Measurements from ENCODE around the gene TRIO.
"Not testable (repeated sequence)": the region's sequence is repeated elsewhere in the genome, so short reads cannot be mapped to it uniquely, and the experiment has no call there.

The TRIO gene

DNA sequence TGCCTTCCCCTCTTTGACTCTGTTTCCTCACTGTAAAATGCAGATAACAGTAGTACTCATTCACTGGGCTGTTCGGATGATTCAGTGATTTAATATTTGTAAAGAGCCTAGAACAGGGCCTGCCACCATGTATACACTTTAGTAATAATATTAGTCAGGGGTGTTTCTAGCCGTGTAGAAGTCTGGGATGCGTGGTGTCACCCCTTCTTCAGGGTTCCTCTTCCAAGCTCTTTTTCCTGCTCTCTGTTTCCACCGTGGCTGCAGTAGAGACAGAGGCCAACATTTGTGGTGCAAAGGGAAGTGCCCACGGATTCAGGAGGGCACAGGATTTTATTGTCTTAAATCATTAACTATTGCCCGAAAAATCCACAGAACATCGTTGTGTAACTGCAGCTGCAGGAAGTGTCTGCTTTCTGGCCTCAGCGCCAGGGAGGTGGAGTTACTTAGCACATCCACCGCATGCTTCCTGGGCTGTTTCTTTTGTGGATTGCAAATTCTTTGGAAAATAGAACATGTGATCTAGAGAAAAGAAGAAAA, 61.7 kb downstream of the TRIO start:
- Histone ChIP-seq H3K27ac (ENCODE audit: low read depth, low read length) (peak overlapping the region; percentile 48), H3K4me3 (ENCODE audit: low read length) (peak overlapping the region; percentile 19), H3K36me3 (ENCODE audit: control insufficient read depth, insufficient read depth, low read length) (no peaks in the 10 kb centered on the region), H3K9ac (ENCODE audit: low read length) (no peak overlapping the region), H3K27me3 (ENCODE audit: control insufficient read depth, insufficient read depth, low read length) (no peaks in the 10 kb centered on the region), H3K4me1 (ENCODE audit: control insufficient read depth, insufficient read depth, low read length) (peaks cover 37% of the 10 kb centered on the region)

DNA sequence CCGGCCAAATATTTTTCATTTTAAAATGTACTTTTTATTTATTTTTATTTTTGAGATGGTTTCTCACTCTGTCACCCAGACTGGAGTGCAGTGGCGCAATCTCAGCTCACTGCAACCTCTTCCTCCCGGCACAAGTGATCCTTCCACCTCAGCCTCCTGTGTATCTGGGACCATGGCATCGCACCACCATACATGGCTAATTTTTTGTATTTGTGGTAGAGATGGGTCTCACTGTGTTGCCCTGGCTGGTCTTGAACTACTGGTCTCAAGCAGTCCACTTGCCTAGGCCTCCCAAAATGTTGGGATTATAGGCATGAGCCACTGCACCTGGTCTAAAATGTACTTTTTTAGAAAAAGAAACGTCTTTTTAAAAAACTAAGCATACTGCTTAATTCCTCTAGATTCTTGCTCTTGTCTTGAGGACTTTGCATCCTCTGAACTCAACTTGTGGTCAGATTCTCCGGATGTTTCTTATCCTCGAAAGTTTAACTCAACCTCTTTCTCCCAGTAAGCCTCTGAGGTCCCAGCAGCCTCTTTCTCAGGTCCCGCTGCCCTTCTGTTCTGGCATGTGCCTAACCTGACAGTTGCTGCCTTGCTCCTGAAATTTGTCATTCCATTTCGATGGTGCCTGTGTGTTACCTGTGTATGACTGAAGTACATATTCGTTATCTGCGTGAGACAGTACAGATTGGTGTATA, 63.0 kb downstream of the TRIO start:
- Histone ChIP-seq H3K36me3 (ENCODE audit: control insufficient read depth, insufficient read depth, low read length) (no peaks in the 10 kb centered on the region), H3K9ac (ENCODE audit: low read length) (no peak overlapping the region), H3K27ac (ENCODE audit: low read depth, low read length) (no peak overlapping the region), H3K27me3 (ENCODE audit: control insufficient read depth, insufficient read depth, low read length) (no peaks in the 10 kb centered on the region), H3K4me1 (ENCODE audit: control insufficient read depth, insufficient read depth, low read length) (peaks cover 32% of the 10 kb centered on the region), H3K4me3 (ENCODE audit: low read length) (no peak overlapping the region)

DNA sequence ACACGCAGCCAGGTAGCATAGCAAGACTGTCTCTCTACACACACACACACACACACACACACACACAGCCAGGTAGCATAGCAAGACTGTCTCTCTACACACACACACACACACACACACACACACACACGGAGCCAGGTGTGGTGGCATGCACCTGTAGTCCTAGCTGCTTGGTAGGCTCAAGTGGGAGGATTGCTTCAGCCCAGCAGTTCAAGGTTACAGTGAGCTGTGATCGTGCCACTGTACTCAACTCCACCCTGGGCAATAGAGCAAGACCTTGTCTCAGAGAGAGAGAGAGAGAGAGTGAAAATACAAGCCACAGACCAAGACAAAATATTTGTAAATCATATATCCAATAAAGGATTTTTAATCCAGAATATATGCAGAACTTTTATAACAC, 64.3 kb downstream of the TRIO start:
- H3K27me3 ChIP-seq (ENCODE audit: control insufficient read depth, insufficient read depth, low read length); H3K36me3 ChIP-seq (ENCODE audit: control insufficient read depth, insufficient read depth, low read length); H3K4me3 ChIP-seq (ENCODE audit: low read length); H3K9ac ChIP-seq (ENCODE audit: low read length): not testable (repeated sequence)
- H3K27ac ChIP-seq (ENCODE audit: low read depth, low read length), result peak overlapping the region; percentile 77
- H3K4me1 ChIP-seq (ENCODE audit: control insufficient read depth, insufficient read depth, low read length), result peaks cover 36% of the 10 kb centered on the region

- H3K36me3 ChIP-seq (ENCODE audit: control insufficient read depth, insufficient read depth, low read length), result no peaks in the 10 kb centered on the region
- H3K4me1 ChIP-seq (ENCODE audit: control insufficient read depth, insufficient read depth, low read length), result peaks cover 39% of the 10 kb centered on the region
- no peak overlapping the region for H3K9ac ChIP-seq (ENCODE audit: low read length)
- H3K27ac ChIP-seq (ENCODE audit: low read depth, low read length), result peak overlapping the region; percentile 77
- H3K27me3 ChIP-seq (ENCODE audit: control insufficient read depth, insufficient read depth, low read length), result no peaks in the 10 kb centered on the region
- peak overlapping the region; percentile 51 for H3K4me3 ChIP-seq (ENCODE audit: low read length)
Observed at GRCh38 chr5:14208071-14209021, 65.2 kb downstream of the TRIO start.

GRCh38 chr5:14209222-14209822, 66.2 kb downstream of the TRIO start:
- no peak overlapping the region for H3K4me3 ChIP-seq (ENCODE audit: low read length)
- no peak overlapping the region for H3K9ac ChIP-seq (ENCODE audit: low read length)
- peaks cover 42% of the 10 kb centered on the region for H3K4me1 ChIP-seq (ENCODE audit: control insufficient read depth, insufficient read depth, low read length)
- peak overlapping the region; percentile 77 for H3K27ac ChIP-seq (ENCODE audit: low read depth, low read length)
- no peaks in the 10 kb centered on the region for H3K36me3 ChIP-seq (ENCODE audit: control insufficient read depth, insufficient read depth, low read length)
- no peaks in the 10 kb centered on the region for H3K27me3 ChIP-seq (ENCODE audit: control insufficient read depth, insufficient read depth, low read length)

DNA sequence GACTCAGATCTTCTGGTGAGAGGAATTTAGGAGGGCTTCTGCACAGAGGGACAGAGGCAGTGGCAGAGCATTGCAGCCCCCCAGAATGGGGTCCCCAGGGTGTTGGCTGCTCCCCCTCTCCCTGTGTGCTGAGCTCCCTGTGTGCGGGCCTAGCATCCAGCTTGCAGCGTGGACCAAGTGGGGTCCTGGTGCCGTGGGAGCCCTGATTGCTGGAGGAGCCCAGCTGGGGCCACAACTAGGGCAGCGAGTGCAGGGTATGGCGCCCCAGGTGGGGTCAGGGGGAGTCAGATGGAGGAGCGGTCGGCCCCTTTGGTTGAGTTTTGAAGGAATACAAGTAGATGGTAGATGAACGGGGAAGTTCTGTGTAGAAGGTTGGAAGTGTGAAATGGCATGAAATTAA, 66.7 kb downstream of the TRIO start:
- no peaks in the 10 kb centered on the region for H3K36me3 ChIP-seq (ENCODE audit: control insufficient read depth, insufficient read depth, low read length)
- H3K9ac ChIP-seq (ENCODE audit: low read length), result no peak overlapping the region
- H3K4me3 ChIP-seq (ENCODE audit: low read length), result no peak overlapping the region
- H3K4me1 ChIP-seq (ENCODE audit: control insufficient read depth, insufficient read depth, low read length), result peaks cover 39% of the 10 kb centered on the region
- H3K27me3 ChIP-seq (ENCODE audit: control insufficient read depth, insufficient read depth, low read length), result no peaks in the 10 kb centered on the region
- H3K27ac ChIP-seq (ENCODE audit: low read depth, low read length), result peak overlapping the region; percentile 77

DNA sequence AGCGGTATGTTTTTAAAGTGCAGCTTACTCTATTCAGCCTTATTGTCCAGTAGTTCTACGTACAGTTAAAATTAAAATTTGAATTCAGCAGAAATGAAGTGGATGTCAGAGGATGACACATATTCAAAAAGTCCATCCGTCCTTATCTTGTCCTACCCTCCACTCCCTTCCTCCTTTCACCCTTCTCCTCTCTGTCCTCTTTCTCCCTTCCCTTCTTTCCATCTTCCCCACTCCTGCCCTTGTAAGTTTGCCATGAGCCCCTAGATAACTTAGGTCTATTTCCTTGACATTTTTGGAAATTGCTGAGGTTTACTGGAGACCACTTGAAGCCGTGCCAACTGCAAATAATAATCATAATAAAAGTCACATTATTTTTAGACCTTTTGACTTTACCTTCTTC, 67.6 kb downstream of the TRIO start:
- Histone ChIP-seq H3K27ac (ENCODE audit: low read depth, low read length) (no peak overlapping the region), H3K4me3 (ENCODE audit: low read length) (no peak overlapping the region), H3K36me3 (ENCODE audit: control insufficient read depth, insufficient read depth, low read length) (no peaks in the 10 kb centered on the region), H3K27me3 (ENCODE audit: control insufficient read depth, insufficient read depth, low read length) (no peaks in the 10 kb centered on the region), H3K4me1 (ENCODE audit: control insufficient read depth, insufficient read depth, low read length) (peaks cover 35% of the 10 kb centered on the region), H3K9ac (ENCODE audit: low read length) (no peak overlapping the region)

DNA sequence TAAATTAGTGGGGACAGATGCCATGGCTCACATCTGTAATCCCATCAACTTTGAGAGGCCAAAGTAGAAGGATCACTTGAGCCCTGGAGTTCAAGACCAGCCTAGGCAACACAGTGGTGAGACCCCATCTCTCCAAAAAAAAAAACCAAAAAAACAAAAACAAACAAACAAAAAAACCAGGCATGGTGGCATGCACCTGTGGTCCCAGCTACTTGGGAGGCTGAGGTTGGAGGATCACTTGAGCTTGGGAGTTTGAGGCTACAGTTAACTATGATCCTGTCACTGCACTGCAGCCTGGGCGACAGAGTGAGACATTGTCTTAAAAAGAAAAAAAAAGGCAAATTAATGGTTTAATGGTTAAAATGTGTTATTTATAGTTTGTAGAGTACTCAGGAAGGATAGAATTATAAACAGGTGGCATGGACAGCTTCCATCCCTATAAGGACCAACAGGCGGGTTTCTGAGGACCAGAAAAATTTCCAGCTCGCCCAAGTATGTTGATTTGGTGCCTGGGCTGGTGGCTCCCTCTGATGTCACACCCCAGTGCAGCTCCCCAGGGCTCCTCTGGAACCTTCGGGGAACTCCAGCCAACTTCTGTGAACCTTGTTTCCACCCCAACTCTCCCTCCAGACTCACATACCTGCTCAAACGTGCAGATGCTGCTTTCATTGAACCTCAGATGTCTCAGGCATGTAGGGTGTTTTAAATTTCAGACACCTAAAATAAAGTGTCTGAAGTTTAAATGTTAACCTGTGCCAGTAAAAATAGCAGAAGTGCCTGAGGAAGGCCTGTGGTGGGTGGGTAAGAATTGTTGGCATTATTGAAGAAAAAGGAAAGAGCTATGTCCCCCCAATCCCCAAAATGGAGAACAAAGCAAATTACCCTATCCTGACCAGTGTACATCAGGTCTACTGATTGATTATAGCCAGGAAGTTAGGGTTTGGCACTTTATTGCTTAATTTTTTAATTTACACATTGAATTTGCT, 69.0 kb downstream of the TRIO start:
- no peaks in the 10 kb centered on the region for H3K27me3 ChIP-seq (ENCODE audit: control insufficient read depth, insufficient read depth, low read length)
- H3K9ac ChIP-seq (ENCODE audit: low read length), result no peak overlapping the region
- peaks cover 45% of the 10 kb centered on the region for H3K4me1 ChIP-seq (ENCODE audit: control insufficient read depth, insufficient read depth, low read length)
- no peaks in the 10 kb centered on the region for H3K36me3 ChIP-seq (ENCODE audit: control insufficient read depth, insufficient read depth, low read length)
- peak overlapping the region; percentile 24 for H3K4me3 ChIP-seq (ENCODE audit: low read length)
- H3K27ac ChIP-seq (ENCODE audit: low read depth, low read length), result peak overlapping the region; percentile 58

DNA sequence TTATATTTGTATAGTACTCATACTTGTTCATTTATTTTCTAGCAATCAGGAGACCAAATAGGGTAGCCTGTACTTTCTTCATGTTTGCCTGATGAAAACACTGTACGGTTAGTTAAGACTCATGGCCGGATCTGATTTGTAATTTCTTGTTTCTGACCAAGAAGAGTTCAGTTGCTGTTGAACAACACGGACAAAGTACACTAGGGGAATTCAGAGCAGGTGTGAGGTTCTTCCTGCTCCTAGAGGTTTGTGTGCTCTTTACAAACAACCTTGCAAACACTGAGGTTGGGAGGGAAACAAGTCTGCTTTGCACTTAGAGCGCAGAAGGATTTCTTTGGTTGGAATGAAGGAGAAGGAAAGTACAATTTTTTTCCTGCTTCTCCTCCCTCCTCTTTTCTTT, 69.7 kb downstream of the TRIO start:
- H3K4me3 ChIP-seq (ENCODE audit: low read length), result peak overlapping the region; percentile 24
- no peaks in the 10 kb centered on the region for H3K36me3 ChIP-seq (ENCODE audit: control insufficient read depth, insufficient read depth, low read length)
- no peak overlapping the region for H3K9ac ChIP-seq (ENCODE audit: low read length)
- H3K4me1 ChIP-seq (ENCODE audit: control insufficient read depth, insufficient read depth, low read length), result peaks cover 52% of the 10 kb centered on the region
- peak overlapping the region; percentile 58 for H3K27ac ChIP-seq (ENCODE audit: low read depth, low read length)
- no peaks in the 10 kb centered on the region for H3K27me3 ChIP-seq (ENCODE audit: control insufficient read depth, insufficient read depth, low read length)

GRCh38 chr5:14213253-14213652, 70.1 kb downstream of the TRIO start:
- peak overlapping the region; percentile 58 for H3K27ac ChIP-seq (ENCODE audit: low read depth, low read length)
- H3K36me3 ChIP-seq (ENCODE audit: control insufficient read depth, insufficient read depth, low read length), result no peaks in the 10 kb centered on the region
- H3K9ac ChIP-seq (ENCODE audit: low read length), result no peak overlapping the region
- peaks cover 52% of the 10 kb centered on the region for H3K4me1 ChIP-seq (ENCODE audit: control insufficient read depth, insufficient read depth, low read length)
- H3K27me3 ChIP-seq (ENCODE audit: control insufficient read depth, insufficient read depth, low read length), result no peaks in the 10 kb centered on the region
- H3K4me3 ChIP-seq (ENCODE audit: low read length), result no peak overlapping the region

DNA sequence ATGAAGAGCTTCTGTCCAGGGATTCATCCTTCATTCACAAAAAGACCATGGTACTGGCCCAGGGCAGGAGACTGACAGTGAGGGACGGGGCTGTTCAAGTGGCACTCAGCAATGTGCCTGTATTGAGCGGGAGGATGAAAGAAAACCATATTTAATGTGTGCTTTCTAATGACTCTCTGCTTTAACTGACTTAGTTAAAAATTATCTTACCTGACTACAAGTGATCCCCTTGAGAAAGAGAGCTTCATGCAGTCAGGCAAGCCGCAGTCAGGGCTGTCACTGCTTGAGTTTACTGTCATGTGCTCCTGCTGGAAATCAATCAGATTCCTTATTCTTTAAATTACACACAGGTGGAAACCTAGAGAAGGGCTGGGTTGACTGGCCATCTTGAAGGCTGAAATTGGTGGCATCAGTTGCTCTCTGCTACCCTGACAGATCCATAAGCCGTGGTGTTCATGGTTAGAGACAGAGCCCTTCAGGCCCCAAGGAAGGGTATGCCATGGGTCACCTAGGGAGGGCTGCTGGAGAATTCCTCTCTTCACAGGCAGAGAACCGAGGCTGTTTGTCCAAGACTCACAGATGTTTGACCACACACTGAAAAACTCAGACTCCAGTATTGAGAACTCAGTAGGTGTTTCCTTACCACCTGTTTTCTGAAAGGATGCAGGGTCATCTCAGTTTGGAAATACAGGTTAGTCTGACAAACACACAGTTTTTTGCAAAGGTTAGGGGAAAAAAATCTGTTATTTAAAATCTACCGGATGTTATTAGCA, 70.9 kb downstream of the TRIO start:
- peak overlapping the region; percentile 26 for H3K9ac ChIP-seq (ENCODE audit: low read length)
- no peaks in the 10 kb centered on the region for H3K36me3 ChIP-seq (ENCODE audit: control insufficient read depth, insufficient read depth, low read length)
- H3K27me3 ChIP-seq (ENCODE audit: control insufficient read depth, insufficient read depth, low read length), result no peaks in the 10 kb centered on the region
- H3K4me1 ChIP-seq (ENCODE audit: control insufficient read depth, insufficient read depth, low read length), result peaks cover 50% of the 10 kb centered on the region
- no peak overlapping the region for H3K4me3 ChIP-seq (ENCODE audit: low read length)
- peak overlapping the region; percentile 47 for H3K27ac ChIP-seq (ENCODE audit: low read depth, low read length)

Measured in rectal smooth muscle tissue (tissue), 1 donor.